OCI-LY3 (cell line): Measurements from ENCODE around the gene RUSC1.

Experiments used
- EZH2phosphoT487 ChIP-seq: fragments of 200-600 bp; shearing (Covaris generic); IDR thresholded peaks from 2 replicates; pipeline ENCODE4 v1.6.1; 2018; ENCODE audit warnings: antibody characterized with exemption, mixed run types, low read depth
- TF ChIP-seq, protein P1 (sequence below): fragments of 200-600, 300-600 bp; sonication (generic); IDR thresholded peaks from 2 replicates; pipeline ENCODE4 v1.5.1; 2014; ENCODE audit warnings: antibody characterized with exemption, low read length, low read depth

DNA sequence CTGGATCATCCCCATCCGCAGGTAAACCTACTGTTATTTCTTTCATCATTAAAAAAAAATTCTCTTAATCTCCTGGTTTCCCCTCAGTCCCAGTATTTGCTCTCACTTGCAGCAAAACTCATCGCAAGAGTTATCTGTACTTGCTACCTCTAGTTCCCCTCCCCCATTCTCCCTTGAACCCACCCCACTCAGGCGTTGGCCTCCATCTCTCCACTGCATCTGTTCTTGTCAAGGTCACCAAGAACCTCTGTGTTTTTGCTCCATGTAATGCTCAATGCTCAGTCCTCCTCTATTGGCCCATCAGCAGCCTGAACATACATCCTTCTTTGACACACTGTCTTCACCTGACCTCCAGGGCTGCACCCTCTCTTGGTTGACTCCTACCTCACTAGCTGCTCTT, 24.0 kb upstream of the RUSC1 start:
- TF ChIP-seq, protein P1, sequence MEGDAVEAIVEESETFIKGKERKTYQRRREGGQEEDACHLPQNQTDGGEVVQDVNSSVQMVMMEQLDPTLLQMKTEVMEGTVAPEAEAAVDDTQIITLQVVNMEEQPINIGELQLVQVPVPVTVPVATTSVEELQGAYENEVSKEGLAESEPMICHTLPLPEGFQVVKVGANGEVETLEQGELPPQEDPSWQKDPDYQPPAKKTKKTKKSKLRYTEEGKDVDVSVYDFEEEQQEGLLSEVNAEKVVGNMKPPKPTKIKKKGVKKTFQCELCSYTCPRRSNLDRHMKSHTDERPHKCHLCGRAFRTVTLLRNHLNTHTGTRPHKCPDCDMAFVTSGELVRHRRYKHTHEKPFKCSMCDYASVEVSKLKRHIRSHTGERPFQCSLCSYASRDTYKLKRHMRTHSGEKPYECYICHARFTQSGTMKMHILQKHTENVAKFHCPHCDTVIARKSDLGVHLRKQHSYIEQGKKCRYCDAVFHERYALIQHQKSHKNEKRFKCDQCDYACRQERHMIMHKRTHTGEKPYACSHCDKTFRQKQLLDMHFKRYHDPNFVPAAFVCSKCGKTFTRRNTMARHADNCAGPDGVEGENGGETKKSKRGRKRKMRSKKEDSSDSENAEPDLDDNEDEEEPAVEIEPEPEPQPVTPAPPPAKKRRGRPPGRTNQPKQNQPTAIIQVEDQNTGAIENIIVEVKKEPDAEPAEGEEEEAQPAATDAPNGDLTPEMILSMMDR = no peak
- no peak for TF ChIP-seq EZH2phosphoT487
